H1 (cell line): ENCODE data around the gene LMNTD2. TPM values are rescaled to one million over a fixed set of nuclear protein-coding genes. Genes with fewer than 3 reads are reported as not detected.

Source experiments
- ASH2L ChIP-seq: fragments of 200-600, 300-600 bp; sonication (generic); IDR thresholded peaks from one replicate; pipeline ENCODE4 v1.7.1; 2017; ENCODE audit warnings: low read length
- ATF2 ChIP-seq: IDR thresholded peaks from 2 replicates; pipeline ENCODE4 v1.6.1; 2012; ENCODE audit warnings: low read length, inconsistent platforms
- CHD1 ChIP-seq: IDR thresholded peaks from 2 replicates; pipeline ENCODE4 v1.6.1; 2012; ENCODE audit warnings: low read depth, low read length, improper control_type of control experiment
- E2F6 ChIP-seq: IDR thresholded peaks from 2 replicates; pipeline ENCODE4 v1.6.1; 2012; ENCODE audit warnings: inconsistent platforms
- EP300 ChIP-seq, 2 experiments: IDR thresholded peaks; 1 replicate in 1 of 2; 2 replicates in 1 of 2; pipeline ENCODE4 v1.6.1; 2011 to 2012; ENCODE audit warnings: low read depth in 2 of 2, low read length in 2 of 2, mild to moderate bottlenecking in 2 of 2, borderline replicate concordance in 1 of 2, inconsistent platforms in 1 of 2, moderate library complexity in 1 of 2
- FOSL1 ChIP-seq: IDR thresholded peaks from 2 replicates; pipeline ENCODE4 v1.6.1; 2011; ENCODE audit warnings: mild to moderate bottlenecking, low read depth, low read length, moderate library complexity; ENCODE audit not compliant: insufficient read depth
- GABPA ChIP-seq: IDR thresholded peaks from 2 replicates; pipeline ENCODE4 v1.6.1; 2011; ENCODE audit warnings: mild to moderate bottlenecking, low read length, moderate library complexity, borderline replicate concordance; ENCODE audit not compliant: insufficient read depth
- GTF2F1 ChIP-seq: IDR thresholded peaks from 2 replicates; pipeline ENCODE4 v1.6.1; 2012; ENCODE audit warnings: low read depth, low read length, improper control_type of control experiment, borderline replicate concordance
- JUN ChIP-seq: IDR thresholded peaks from 2 replicates; pipeline ENCODE4 v1.6.1; 2011; ENCODE audit warnings: low read depth, mild to moderate bottlenecking, improper control_type of control experiment, low read length
- JUND ChIP-seq: IDR thresholded peaks from 2 replicates; pipeline ENCODE4 v1.6.1; 2011; ENCODE audit warnings: mild to moderate bottlenecking, improper control_type of control experiment, low read length
- NANOG ChIP-seq: IDR thresholded peaks from 2 replicates; pipeline ENCODE4 v1.6.1; 2011; ENCODE audit warnings: low read length, low read depth, mild to moderate bottlenecking, inconsistent platforms; ENCODE audit not compliant: insufficient read depth, poor library complexity, severe bottlenecking
- PHF8 ChIP-seq: fragments of 200-600 bp; sonication (generic); conservative IDR thresholded peaks from 2 replicates; pipeline ENCODE4 v1.7.1; 2012; ENCODE audit warnings: low read depth, mild to moderate bottlenecking, inconsistent platforms, low read length, moderate library complexity
- POU5F1 ChIP-seq: IDR thresholded peaks from 2 replicates; pipeline ENCODE4 v1.6.1; 2011; ENCODE audit warnings: low read depth, mild to moderate bottlenecking, low read length, moderate library complexity
- SAP30 ChIP-seq: fragments of 300-600 bp; sonication (generic); IDR thresholded peaks from 2 replicates; pipeline ENCODE4 v1.7.1; 2012; ENCODE audit warnings: low read length, moderate library complexity, mild to moderate bottlenecking, inconsistent platforms; ENCODE audit not compliant: insufficient read depth, insufficient replicate concordance
- SIN3A ChIP-seq, 2 experiments: IDR thresholded peaks in 1 of 2; conservative IDR thresholded peaks in 1 of 2; 2 replicates each; pipeline ENCODE4 v1.6.1; 2011 to 2012; ENCODE audit warnings: low read length in 2 of 2, improper control_type of control experiment in 1 of 2, low read depth in 1 of 2, mild to moderate bottlenecking in 1 of 2
- SIX5 ChIP-seq: IDR thresholded peaks from 2 replicates; pipeline ENCODE4 v1.6.1; 2011; ENCODE audit warnings: mild to moderate bottlenecking, low read depth, low read length
- SP1 ChIP-seq: IDR thresholded peaks from 2 replicates; pipeline ENCODE4 v1.6.1; 2011; ENCODE audit warnings: low read depth, low read length
- polyA plus RNA-seq, 7 experiments: library from polyadenylated mRNA; depleted of rRNA in 3 of 7; stranded (reverse) in 5 of 7; unstranded in 2 of 7; fragments of >200 nt in 5 of 7; fragments of 200-250 nt in 2 of 7; gene quantifications; 1 replicate in 5 of 7; 2 replicates in 1 of 7; 4 replicates in 1 of 7; pipeline versions ENCODE4 v1.2.1 to v1.2.3, GENCODE V29; 2011 to 2013; ENCODE audit warnings: missing spikeins in 2 of 7, mixed read lengths in 2 of 7
- total RNA-seq: library from RNA; stranded (reverse); fragmentation: NEBNext Ultra II Directional; extraction: Animal tissue kit (Norgen Biotek cat#: 25700); gene quantifications from 2 replicates; pipeline ENCODE4 v1.2.1, GENCODE V29; 2021

LMNTD2 gene
- total and polyA plus RNA-seq, 2 of the 8 experiments (the other 6 are each of a cell fraction or from before 2014, with no cell fraction given), result 1.6 to 3.1 TPM

GRCh38 chr11:575996-576768 lies 15.6 kb upstream of the LMNTD2 start, which contains the start of gene PHRF1 (continued):
- no peak for TF ChIP-seq NANOG
- peak; percentile 69 to 88; a peak in 1 of 4 replicates for TF ChIP-seq SIN3A (conservative IDR thresholded peaks at IDR 0.05 in 1 of 2, IDR thresholded peaks at IDR 0.05 in 1 of 2; ENCODE audit: low read depth in 1 of 2, low read length in 2 of 2)
- TF ChIP-seq E2F6, result peak; percentile 58
- TF ChIP-seq JUND, result peak; percentile 99
- no peak for TF ChIP-seq FOSL1
- TF ChIP-seq SIX5, result peak; percentile 48
- TF ChIP-seq PHF8, result peak; percentile 81
- peak; percentile 94; the same call in 1 of the 2 replicates for TF ChIP-seq GABPA
- TF ChIP-seq ASH2L, result peak; percentile 63
- TF ChIP-seq ATF2, result 0 out of 2 replicates have a peak, but pooled peaks have one; percentile 38
- TF ChIP-seq CHD1, result peak; percentile 98
- peak; percentile 82 for TF ChIP-seq SP1
- no peak for TF ChIP-seq POU5F1
- no peak for TF ChIP-seq GTF2F1
- no peak for TF ChIP-seq SAP30
- TF ChIP-seq JUN, result no peak
- peak in 1 of 2 experiments; percentile 99; a peak in 2 of 3 replicates for TF ChIP-seq EP300 (IDR thresholded peaks at IDR 0.05; ENCODE audit: borderline replicate concordance in 1 of 2, low read depth in 2 of 2, low read length in 2 of 2)
